Spinal cord (tissue), 10 donors: ENCODE data around the gene TEX264. TPM values are rescaled to one million over a fixed set of nuclear protein-coding genes. Genes with fewer than 3 reads are reported as not detected.
A peak's percentile ranks its signal among the peaks of the same experiment; 100 is the strongest.

Source experiments
- DNase-seq, 6 donors: peaks; one replicate each; pipeline versions ENCODE4 v3.0.0 to v3.0.0-alpha.2; 2013 to 2015; ENCODE audit warnings: low spot score in 6 of 6, low read depth in 4 of 6
- H3K27ac ChIP-seq: one replicate; pipeline ENCODE4 v1.5.1; 2013; ENCODE audit warnings: low read depth, low read length, control low read depth
- H3K27me3 ChIP-seq: one replicate; pipeline ENCODE4 v1.6.1; 2013; ENCODE audit warnings: low read length; ENCODE audit not compliant: control insufficient read depth, insufficient read depth
- H3K36me3 ChIP-seq: one replicate; pipeline ENCODE4 v1.6.1; 2013; ENCODE audit warnings: low read length; ENCODE audit not compliant: control insufficient read depth, insufficient read depth
- H3K4me1 ChIP-seq: one replicate; pipeline ENCODE4 v1.6.1; 2013; ENCODE audit warnings: low read length; ENCODE audit not compliant: control insufficient read depth, insufficient read depth
- H3K4me3 ChIP-seq: one replicate; pipeline ENCODE4 v1.5.1; 2013; ENCODE audit warnings: low read depth, low read length, control low read depth
- H3K9me3 ChIP-seq: one replicate; pipeline ENCODE4 v1.6.1; 2013; ENCODE audit warnings: low read length; ENCODE audit not compliant: control insufficient read depth, insufficient read depth
- WGBS: methylation state at CpG from one replicate; pipeline ENCODE4 v1.1.5; 2013; ENCODE audit warnings: missing lambda C conversion rate; ENCODE audit not compliant: insufficient coverage; 5-methylcytosine and 5-hydroxymethylcytosine counted together
- long read RNA-seq, 4 donors: transcript quantifications; one replicate each; lab custom pipeline, GENCODE V29; 2026
- polyA plus RNA-seq, 2 donors: library from polyadenylated mRNA; unstranded; fragments of 120-200 nt; gene quantifications; one replicate each; pipeline ENCODE4 v1.2.1, GENCODE V29; 2013; ENCODE audit not compliant: insufficient read length in 2 of 2
- total RNA-seq, 2 donors: library from RNA; depleted of rRNA in 1 of 2; stranded (reverse); fragments of 120-200 nt in 1 of 2; fragments of >200 nt in 1 of 2; gene quantifications; one replicate each; pipeline versions ENCODE4 v1.2.3 to v1.2.4, GENCODE V29; 2013 to 2014
- donor health status: healthy.

TEX264 gene
- total RNA-seq (10 to 100 TPM; 24.7 to 58.0 TPM), polyA plus RNA-seq (10 to 100 TPM; 45.5 to 51.4 TPM)
- long read RNA-seq, donor 1, transcript TEX264-201 (5 exons, 1,340 nt), result major isoform, 22 of 47 reads
- long read RNA-seq, donor 1, partial matches to known transcripts, result 18 of 47 reads
- long read RNA-seq, donor 1, other reads (novel, unspliced or antisense), result 0 of 47 reads
- long read RNA-seq, donor 2, transcript TEX264-201 (5 exons, 1,340 nt), result major isoform, 9 of 11 reads
- long read RNA-seq, donor 2, partial matches to known transcripts, result 0 of 11 reads
- long read RNA-seq, donor 2, other reads (novel, unspliced or antisense), result 0 of 11 reads
- long read RNA-seq, donor 3, partial matches to known transcripts, result 0 of 7 reads
- long read RNA-seq, donor 3, other reads (novel, unspliced or antisense), result 0 of 7 reads
- long read RNA-seq, donor 4, transcript TEX264-201 (5 exons, 1,340 nt), result major isoform, 21 of 32 reads
- long read RNA-seq, donor 4, partial matches to known transcripts, result 7 of 32 reads
- long read RNA-seq, donor 4, other reads (novel, unspliced or antisense), result 0 of 32 reads

GRCh38 chr3:51670823-51671733, at the start of gene TEX264:
TSS of gene TEX264 (plus strand) at chr3:51671252. CDS start at chr3:51674305, 3,053 bp downstream.
- H3K4me3 ChIP-seq, result peak within 1 kb of the TSS; percentile 87
- H3K36me3 ChIP-seq, result peaks cover 27% of the 10 kb centered on the region
- under 1% methylated on average over 80 of the region's 81 CpGs for WGBS
- no peaks in the 10 kb centered on the region for H3K27me3 ChIP-seq
- no peaks in the 10 kb centered on the region for H3K9me3 ChIP-seq
- peak; percentile 67 to 96 (median 80) for DNase-seq
- peaks cover 43% of the 10 kb centered on the region for H3K4me1 ChIP-seq
- peak within 1 kb of the TSS; percentile 82 for H3K27ac ChIP-seq

- H3K27ac ChIP-seq, result no peak overlapping the region
- DNase-seq, result no peak
- no peaks in the 10 kb centered on the region for H3K27me3 ChIP-seq
- H3K4me3 ChIP-seq, result no peak overlapping the region
- WGBS, result 57% methylated on average over 2 of the region's 3 CpGs
- H3K9me3 ChIP-seq, result no peaks in the 10 kb centered on the region
- peaks cover under 1% of the 10 kb centered on the region for H3K36me3 ChIP-seq
- H3K4me1 ChIP-seq, result peaks cover 7% of the 10 kb centered on the region
These were observed 48.6 kb upstream of the TEX264 start for GRCh38 chr3:51622413-51622812.

- DNase-seq, result peak in 5 of 6 donors; percentile 21 to 92 (median 44)
These were observed 48.2 kb upstream of the TEX264 start for GRCh38 chr3:51622868-51623267.

GRCh38 chr3:51630513-51630912, 40.5 kb upstream of the TEX264 start:
- H3K4me1 ChIP-seq, result no peaks in the 10 kb centered on the region
- WGBS, result 91% methylated on average over 4 of the region's 4 CpGs
- peaks cover 47% of the 10 kb centered on the region for H3K36me3 ChIP-seq
- DNase-seq, result no peak
- H3K27ac ChIP-seq, result no peak overlapping the region
- no peaks in the 10 kb centered on the region for H3K9me3 ChIP-seq
- no peak overlapping the region for H3K4me3 ChIP-seq
- H3K27me3 ChIP-seq, result no peaks in the 10 kb centered on the region

More at GRCh38 chr3:51622868-51623267, 48.2 kb upstream of the TEX264 start:
- Histone ChIP-seq H3K4me3 (no peak overlapping the region), H3K9me3 (no peaks in the 10 kb centered on the region), H3K36me3 (peaks cover 5% of the 10 kb centered on the region), H3K27me3 (no peaks in the 10 kb centered on the region), H3K27ac (no peak overlapping the region), H3K4me1 (peaks cover 7% of the 10 kb centered on the region)
- 82% methylated on average over 2 of the region's 4 CpGs for WGBS

GRCh38 chr3:51637144-51637940, 33.7 kb upstream of the TEX264 start:
- Histone ChIP-seq H3K27me3 (no peaks in the 10 kb centered on the region), H3K4me3 (no peak overlapping the region), H3K36me3 (peaks cover 54% of the 10 kb centered on the region), H3K9me3 (no peaks in the 10 kb centered on the region), H3K4me1 (no peaks in the 10 kb centered on the region), H3K27ac (no peak overlapping the region)
- no peak for DNase-seq
- WGBS, result 93% methylated on average over 12 of the region's 14 CpGs

GRCh38 chr3:51637941-51638471, 33.0 kb upstream of the TEX264 start:
- Histone ChIP-seq H3K9me3 (no peaks in the 10 kb centered on the region), H3K27ac (no peak overlapping the region), H3K36me3 (peaks cover 53% of the 10 kb centered on the region), H3K4me3 (no peak overlapping the region), H3K4me1 (no peaks in the 10 kb centered on the region), H3K27me3 (no peaks in the 10 kb centered on the region)
- WGBS, result 77% methylated on average over 6 of the region's 6 CpGs
- DNase-seq, result peak in 2 of 6 donors; percentile 33 to 51

GRCh38 chr3:51642462-51642861, 28.6 kb upstream of the TEX264 start:
- Histone ChIP-seq H3K27ac (no peak overlapping the region), H3K27me3 (no peaks in the 10 kb centered on the region), H3K36me3 (peaks cover 70% of the 10 kb centered on the region), H3K4me3 (no peak overlapping the region), H3K9me3 (no peaks in the 10 kb centered on the region), H3K4me1 (no peaks in the 10 kb centered on the region)
- no CpG with 5 or more reads among the region's 2 CpGs for WGBS
- DNase-seq, result peak in 2 of 6 donors; percentile 11 to 34

GRCh38 chr3:51646091-51646490, 25.0 kb upstream of the TEX264 start:
- Histone ChIP-seq H3K36me3 (peaks cover 59% of the 10 kb centered on the region), H3K9me3 (no peaks in the 10 kb centered on the region), H3K27me3 (no peaks in the 10 kb centered on the region), H3K4me1 (no peaks in the 10 kb centered on the region), H3K4me3 (no peak overlapping the region), H3K27ac (no peak overlapping the region)
- 97% methylated on average over 9 of the region's 9 CpGs for WGBS
- DNase-seq, result no peak
